Measurements from ENCODE around the gene SPDYE4.

Gene SPDYE4

DNA sequence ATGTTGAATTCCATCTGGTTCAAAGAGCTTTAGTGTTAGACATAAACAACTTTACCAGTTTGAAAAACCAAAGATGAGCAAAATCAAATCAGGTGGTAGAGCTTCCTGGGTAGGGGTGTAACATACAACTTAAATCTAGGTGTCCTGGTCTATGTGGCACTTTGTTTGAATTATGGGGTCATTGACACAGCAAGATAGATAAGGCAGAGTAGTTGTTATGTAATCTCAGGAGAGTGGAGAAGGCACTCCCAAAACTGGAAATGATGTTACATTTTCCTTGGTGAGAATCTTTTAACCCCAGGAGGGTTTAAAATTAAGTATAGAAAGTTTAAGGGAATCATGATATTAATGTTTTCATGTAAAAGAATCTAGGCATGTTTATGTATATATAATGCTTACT lies 45.6 kb downstream of the SPDYE4 start:
- DNase-seq (ENCODE audit: low spot score) = no peak

- no peak for DNase-seq (ENCODE audit: low spot score)
Observed at GRCh38 chr17:8711291-8711690, 47.1 kb downstream of the SPDYE4 start.

DNA sequence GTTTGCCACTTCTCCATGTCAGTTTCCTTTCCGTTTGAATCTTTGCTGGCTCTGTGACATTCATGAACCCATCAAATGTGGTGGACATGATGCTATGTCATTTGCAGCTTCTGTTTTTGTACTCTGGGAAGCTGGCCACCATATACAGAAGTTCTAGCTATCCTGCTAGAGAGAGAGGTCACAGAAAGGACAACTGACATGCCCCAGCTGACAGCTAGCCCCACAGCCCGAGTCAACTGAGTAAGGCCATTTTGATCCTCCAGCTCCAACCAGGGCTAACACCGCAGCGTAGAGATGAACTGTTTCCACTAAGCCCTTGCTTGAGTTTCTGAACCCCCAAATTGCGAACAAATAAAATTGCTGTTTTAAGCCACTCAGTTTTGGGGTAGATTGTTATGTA lies 47.5 kb downstream of the SPDYE4 start:
- DNase-seq (ENCODE audit: low spot score) = no peak

GRCh38 chr17:8709006-8709405 lies 49.3 kb downstream of the SPDYE4 start:
- DNase-seq (ENCODE audit: low spot score) = no peak

DNA sequence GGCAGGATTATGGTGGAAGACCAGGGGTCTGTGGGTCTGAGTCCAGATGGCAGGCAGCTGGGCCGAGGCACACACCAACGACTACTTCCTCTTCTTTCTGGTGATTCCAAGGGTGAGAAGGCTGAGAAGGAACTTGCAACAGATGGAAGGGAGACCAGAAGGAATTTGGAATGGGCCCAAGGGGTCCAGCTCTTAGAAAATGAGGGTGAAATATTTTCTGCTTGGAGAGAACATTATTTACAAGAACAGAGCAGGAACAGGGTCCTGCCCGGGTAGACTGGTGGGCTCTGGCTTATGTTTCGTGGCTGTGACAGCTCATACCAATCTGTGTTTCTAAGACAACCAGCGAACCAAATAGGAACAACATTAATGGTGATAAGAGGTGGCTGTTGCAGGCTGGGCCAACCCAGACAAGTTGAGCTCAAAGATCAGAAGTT lies 50.3 kb downstream of the SPDYE4 start:
- no peak for DNase-seq (ENCODE audit: low spot score)

GRCh38 chr17:8707332-8708024 lies 50.9 kb downstream of the SPDYE4 start:
- no peak for DNase-seq (ENCODE audit: low spot score)

GRCh38 chr17:8706431-8706830 lies 51.9 kb downstream of the SPDYE4 start:
- no peak for DNase-seq (ENCODE audit: low spot score)

- DNase-seq (ENCODE audit: low spot score) = no peak
Observed at GRCh38 chr17:8705427-8705826, 52.9 kb downstream of the SPDYE4 start.

DNA sequence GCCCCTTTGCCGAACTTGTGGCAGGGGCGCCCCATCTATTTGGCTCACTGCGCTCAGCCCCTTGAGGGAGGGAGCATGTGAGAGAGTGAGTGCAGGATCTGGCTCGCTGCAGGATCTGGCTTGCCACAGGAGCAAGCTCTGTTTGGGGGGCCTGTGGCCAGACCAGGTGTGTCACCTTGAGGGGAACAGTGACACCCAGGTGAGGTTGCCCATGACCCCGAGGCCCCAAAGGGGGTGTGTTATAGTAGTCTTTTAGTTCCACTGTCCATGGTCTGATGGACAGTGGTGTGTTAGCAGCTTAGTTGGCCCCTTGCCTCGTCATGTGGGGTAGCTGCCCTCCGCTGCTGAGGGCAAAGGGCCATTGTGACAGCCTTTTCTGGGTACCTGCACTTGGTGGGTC lies 55.3 kb downstream of the SPDYE4 start:
- DNase-seq (ENCODE audit: low spot score) = no peak

- no peak for DNase-seq (ENCODE audit: low spot score)
Observed at GRCh38 chr17:8701754-8702153, 56.6 kb downstream of the SPDYE4 start.

GRCh38 chr17:8701221-8701620 lies 57.1 kb downstream of the SPDYE4 start:
- DNase-seq (ENCODE audit: low spot score) = no peak

All from LoVo (cell line).